ENCODE data around the gene IGFL1.
"Not testable (repeated sequence)": the region's sequence is repeated elsewhere in the genome, so short reads cannot be mapped to it uniquely, and the experiment has no call there.

The IGFL1 gene

GRCh38 chr19:46193678-46194077 lies 35.9 kb upstream of the IGFL1 start:
- H3K4me1 ChIP-seq, result peaks cover 7% of the 10 kb centered on the region

GRCh38 chr19:46195104-46195503 lies 34.4 kb upstream of the IGFL1 start:
- TF ChIP-seq, protein P1, sequence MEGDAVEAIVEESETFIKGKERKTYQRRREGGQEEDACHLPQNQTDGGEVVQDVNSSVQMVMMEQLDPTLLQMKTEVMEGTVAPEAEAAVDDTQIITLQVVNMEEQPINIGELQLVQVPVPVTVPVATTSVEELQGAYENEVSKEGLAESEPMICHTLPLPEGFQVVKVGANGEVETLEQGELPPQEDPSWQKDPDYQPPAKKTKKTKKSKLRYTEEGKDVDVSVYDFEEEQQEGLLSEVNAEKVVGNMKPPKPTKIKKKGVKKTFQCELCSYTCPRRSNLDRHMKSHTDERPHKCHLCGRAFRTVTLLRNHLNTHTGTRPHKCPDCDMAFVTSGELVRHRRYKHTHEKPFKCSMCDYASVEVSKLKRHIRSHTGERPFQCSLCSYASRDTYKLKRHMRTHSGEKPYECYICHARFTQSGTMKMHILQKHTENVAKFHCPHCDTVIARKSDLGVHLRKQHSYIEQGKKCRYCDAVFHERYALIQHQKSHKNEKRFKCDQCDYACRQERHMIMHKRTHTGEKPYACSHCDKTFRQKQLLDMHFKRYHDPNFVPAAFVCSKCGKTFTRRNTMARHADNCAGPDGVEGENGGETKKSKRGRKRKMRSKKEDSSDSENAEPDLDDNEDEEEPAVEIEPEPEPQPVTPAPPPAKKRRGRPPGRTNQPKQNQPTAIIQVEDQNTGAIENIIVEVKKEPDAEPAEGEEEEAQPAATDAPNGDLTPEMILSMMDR (IDR thresholded peaks at IDR 0.05; ENCODE audit: low read depth, low read length), result no peak
- DNase-seq, result no peak
- H3K4me3 ChIP-seq (ENCODE audit: low read depth, low read length), result no peak overlapping the region
- H3K9me3 ChIP-seq, result no peaks in the 10 kb centered on the region
- H3K27me3 ChIP-seq, result no peaks in the 10 kb centered on the region; the same call in 1 of the 2 replicates
- H3K36me3 ChIP-seq, result no peaks in the 10 kb centered on the region
- peaks cover 7% of the 10 kb centered on the region for H3K4me1 ChIP-seq

More at GRCh38 chr19:46193678-46194077, 35.9 kb upstream of the IGFL1 start:
- no peaks in the 10 kb centered on the region for H3K36me3 ChIP-seq
- peaks cover 2% of the 10 kb centered on the region for H3K27me3 ChIP-seq
- no peak overlapping the region for H3K4me3 ChIP-seq (ENCODE audit: low read depth, low read length)
- H3K9me3 ChIP-seq, result no peaks in the 10 kb centered on the region
- DNase-seq, result no peak
- TF ChIP-seq, protein P1 (IDR thresholded peaks at IDR 0.05; ENCODE audit: low read depth, low read length), result no peak

GRCh38 chr19:46195919-46196318 lies 33.6 kb upstream of the IGFL1 start:
- not testable (repeated sequence) for H3K4me1 ChIP-seq; H3K9me3 ChIP-seq; H3K27me3 ChIP-seq; H3K36me3 ChIP-seq; DNase-seq; H3K4me3 ChIP-seq (ENCODE audit: low read depth, low read length)

DNA sequence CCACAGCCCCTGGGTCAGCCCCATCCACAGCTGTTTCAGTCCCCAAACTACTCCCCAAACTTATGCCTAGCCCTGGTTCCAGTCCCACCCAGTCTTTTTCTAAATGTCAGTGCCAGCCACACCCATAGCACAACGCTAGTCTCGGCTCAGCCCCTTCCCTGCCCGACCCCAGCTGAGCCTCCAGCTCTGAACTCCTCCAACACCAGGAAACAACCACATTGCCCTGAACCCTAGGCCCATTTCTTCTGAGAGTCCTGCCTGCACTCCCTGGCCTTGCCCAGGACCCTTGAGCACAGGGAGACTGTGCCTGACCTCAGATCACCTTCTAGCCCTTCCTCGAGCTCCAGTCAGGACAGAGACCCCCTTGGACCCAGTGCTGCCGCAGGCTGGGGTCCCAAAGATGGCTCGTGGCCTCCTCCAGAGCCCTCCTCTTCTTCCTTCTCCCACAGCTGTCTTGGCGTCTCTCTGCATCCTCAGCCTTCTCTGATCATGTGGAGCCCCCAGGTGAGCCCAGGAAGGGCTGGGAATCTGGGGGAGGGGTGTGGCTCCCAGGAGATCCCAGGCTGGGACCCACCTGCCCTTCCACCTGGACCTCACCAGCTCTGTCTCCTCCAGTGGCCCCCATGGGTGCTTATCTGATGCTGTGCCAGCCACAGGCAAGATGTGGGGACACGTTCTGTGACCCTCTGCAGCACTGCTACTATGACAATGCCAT lies 33.0 kb upstream of the IGFL1 start:
- Histone ChIP-seq H3K27me3 (no peaks in the 10 kb centered on the region), H3K9me3 (no peaks in the 10 kb centered on the region), H3K36me3 (no peaks in the 10 kb centered on the region), H3K4me1 (peaks cover 13% of the 10 kb centered on the region), H3K4me3 (ENCODE audit: low read depth, low read length) (no peak overlapping the region)
- TF ChIP-seq, protein P1 (IDR thresholded peaks at IDR 0.05; ENCODE audit: low read depth, low read length), result no peak
- DNase-seq, result no peak

- H3K4me3 ChIP-seq (ENCODE audit: low read depth, low read length), result no peak overlapping the region
- TF ChIP-seq, protein P1 (IDR thresholded peaks at IDR 0.05; ENCODE audit: low read depth, low read length), result no peak
- no peaks in the 10 kb centered on the region for H3K36me3 ChIP-seq
- H3K27me3 ChIP-seq, result no peaks in the 10 kb centered on the region
- no peaks in the 10 kb centered on the region for H3K9me3 ChIP-seq
- DNase-seq, result no peak
- peaks cover 17% of the 10 kb centered on the region for H3K4me1 ChIP-seq
Observed at GRCh38 chr19:46197314-46198070, 32.0 kb upstream of the IGFL1 start.

DNA sequence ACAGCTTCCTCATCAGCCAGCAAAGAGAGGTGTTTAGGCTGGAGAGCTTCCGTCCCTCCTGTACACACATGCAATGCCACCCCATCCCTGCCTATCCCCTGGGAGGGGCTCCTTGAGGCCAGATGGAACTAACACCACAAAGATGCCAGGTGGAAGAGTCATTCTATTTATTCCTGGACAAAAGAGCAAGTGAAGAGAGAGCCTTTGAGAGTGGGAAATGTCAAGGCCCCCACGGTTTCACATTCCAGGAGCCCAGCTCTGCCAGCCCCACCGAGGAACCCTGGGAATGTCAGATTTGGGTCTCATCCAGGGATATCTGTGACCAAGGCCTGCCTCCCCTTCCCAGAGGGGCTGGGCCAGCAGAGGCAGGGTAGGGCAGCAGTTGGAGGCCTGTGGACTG lies 30.8 kb upstream of the IGFL1 start:
- TF ChIP-seq, protein P1 (IDR thresholded peaks at IDR 0.05; ENCODE audit: low read depth, low read length), result no peak
- Histone ChIP-seq H3K4me3 (ENCODE audit: low read depth, low read length) (no peak overlapping the region), H3K36me3 (no peaks in the 10 kb centered on the region), H3K9me3 (no peaks in the 10 kb centered on the region), H3K27me3 (no peaks in the 10 kb centered on the region), H3K4me1 (peaks cover 12% of the 10 kb centered on the region)
- no peak for DNase-seq
